H1 (cell line): ENCODE data around the gene WDR91. TPM values are rescaled to one million over a fixed set of nuclear protein-coding genes. Genes with fewer than 3 reads are reported as not detected.

Experiments used
- CHD7 ChIP-seq: fragments of 300-600 bp; sonication (generic); IDR thresholded peaks from 2 replicates; pipeline ENCODE4 v1.7.1; 2012; ENCODE audit warnings: low read length, moderate library complexity, mild to moderate bottlenecking, inconsistent platforms; ENCODE audit not compliant: insufficient replicate concordance
- CREB1 ChIP-seq: IDR thresholded peaks from 2 replicates; pipeline ENCODE4 v1.6.1; 2012; ENCODE audit warnings: inconsistent platforms
- HDAC6 ChIP-seq: IDR thresholded peaks from one replicate; pipeline ENCODE4 v1.7.1; 2012; ENCODE audit warnings: low read depth, mild to moderate bottlenecking, inconsistent platforms, low read length, moderate library complexity
- JUND ChIP-seq: IDR thresholded peaks from 2 replicates; pipeline ENCODE4 v1.6.1; 2011; ENCODE audit warnings: mild to moderate bottlenecking, improper control_type of control experiment, low read length
- KDM5A ChIP-seq: fragments of 200-600 bp; IDR thresholded peaks from 2 replicates; pipeline ENCODE4 v1.7.1; 2012; ENCODE audit warnings: mild to moderate bottlenecking, low read length, inconsistent platforms, mixed read lengths
- NRF1 ChIP-seq: IDR thresholded peaks from 2 replicates; pipeline ENCODE4 v1.6.1; 2011; ENCODE audit warnings: mild to moderate bottlenecking, low read depth, low read length, improper control_type of control experiment
- SP4 ChIP-seq: IDR thresholded peaks from 2 replicates; pipeline ENCODE4 v1.6.1; 2012; ENCODE audit warnings: low read length, inconsistent platforms
- TAF1 ChIP-seq: IDR thresholded peaks from 2 replicates; pipeline ENCODE4 v1.6.1; 2011; ENCODE audit warnings: mild to moderate bottlenecking, low read depth, low read length
- TAF7 ChIP-seq: optimal IDR thresholded peaks from 2 replicates; pipeline ENCODE3; 2011; ENCODE audit warnings: low read depth, mild to moderate bottlenecking, inconsistent platforms, low read length, moderate library complexity, borderline replicate concordance
- USF2 ChIP-seq: IDR thresholded peaks from 2 replicates; pipeline ENCODE4 v1.6.1; 2011; ENCODE audit warnings: low read length, improper control_type of control experiment
- polyA plus RNA-seq, 7 experiments: library from polyadenylated mRNA; depleted of rRNA in 3 of 7; stranded (reverse) in 5 of 7; unstranded in 2 of 7; fragments of >200 nt in 5 of 7; fragments of 200-250 nt in 2 of 7; gene quantifications; 1 replicate in 5 of 7; 2 replicates in 1 of 7; 4 replicates in 1 of 7; pipeline versions ENCODE4 v1.2.1 to v1.2.3, GENCODE V29; 2011 to 2013; ENCODE audit warnings: missing spikeins in 2 of 7, mixed read lengths in 2 of 7
- total RNA-seq: library from RNA; stranded (reverse); fragmentation: NEBNext Ultra II Directional; extraction: Animal tissue kit (Norgen Biotek cat#: 25700); gene quantifications from 2 replicates; pipeline ENCODE4 v1.2.1, GENCODE V29; 2021

Gene WDR91
- total and polyA plus RNA-seq, 2 of the 8 experiments (the other 6 are each of a cell fraction or from before 2014, with no cell fraction given), result 8.2 to 14.7 TPM

DNA sequence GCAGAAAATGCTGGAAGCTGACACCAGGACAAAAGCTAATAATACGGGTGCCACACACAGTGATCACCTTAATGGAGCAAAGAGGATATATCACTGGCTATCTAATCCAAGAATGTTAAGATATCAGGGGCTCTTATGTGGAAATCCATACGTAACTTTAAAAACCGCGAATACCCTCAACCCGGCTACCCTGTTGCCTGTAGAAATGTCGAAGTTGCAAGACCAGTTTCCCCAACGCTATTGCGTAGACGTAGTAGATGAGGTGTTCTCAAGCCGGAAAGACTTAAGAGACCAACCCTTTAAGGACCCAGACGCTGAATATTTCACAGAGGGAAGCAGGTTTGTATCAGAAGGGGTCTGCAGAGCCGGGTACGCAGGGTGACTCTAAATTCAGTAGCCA, 33.0 kb downstream of the WDR91 start (continued):
- no peak for TF ChIP-seq CHD7
- TF ChIP-seq SP4, result no peak
- TF ChIP-seq HDAC6, result no peak
- no peak for TF ChIP-seq NRF1
- no peak for TF ChIP-seq CREB1
- TF ChIP-seq USF2, result no peak
- no peak for TF ChIP-seq TAF7
- no peak for TF ChIP-seq KDM5A
- TF ChIP-seq JUND, result no peak
- TF ChIP-seq TAF1, result no peak
